MM.1S (cell line): ENCODE measurements around the gene GNAS-AS1.

Source experiments
- EZH2 ChIP-seq: fragments of 300-600 bp; sonication (generic); optimal IDR thresholded peaks from 2 replicates; pipeline ENCODE3; 2017; ENCODE audit warnings: low read depth, mild to moderate bottlenecking, antibody characterized with exemption, low read length, mixed read lengths
- EZH2phosphoT487 ChIP-seq: fragments of 300-600 bp; sonication (generic); IDR thresholded peaks from 2 replicates; pipeline ENCODE4 v1.6.1; 2018; ENCODE audit warnings: antibody characterized with exemption, low read length
- TF ChIP-seq, protein P1 (sequence below): fragments of 300-600 bp; sonication (generic); IDR thresholded peaks from 2 replicates; pipeline ENCODE4 v1.5.1; 2016; ENCODE audit warnings: antibody characterized with exemption, low read length, mixed read lengths

DNA sequence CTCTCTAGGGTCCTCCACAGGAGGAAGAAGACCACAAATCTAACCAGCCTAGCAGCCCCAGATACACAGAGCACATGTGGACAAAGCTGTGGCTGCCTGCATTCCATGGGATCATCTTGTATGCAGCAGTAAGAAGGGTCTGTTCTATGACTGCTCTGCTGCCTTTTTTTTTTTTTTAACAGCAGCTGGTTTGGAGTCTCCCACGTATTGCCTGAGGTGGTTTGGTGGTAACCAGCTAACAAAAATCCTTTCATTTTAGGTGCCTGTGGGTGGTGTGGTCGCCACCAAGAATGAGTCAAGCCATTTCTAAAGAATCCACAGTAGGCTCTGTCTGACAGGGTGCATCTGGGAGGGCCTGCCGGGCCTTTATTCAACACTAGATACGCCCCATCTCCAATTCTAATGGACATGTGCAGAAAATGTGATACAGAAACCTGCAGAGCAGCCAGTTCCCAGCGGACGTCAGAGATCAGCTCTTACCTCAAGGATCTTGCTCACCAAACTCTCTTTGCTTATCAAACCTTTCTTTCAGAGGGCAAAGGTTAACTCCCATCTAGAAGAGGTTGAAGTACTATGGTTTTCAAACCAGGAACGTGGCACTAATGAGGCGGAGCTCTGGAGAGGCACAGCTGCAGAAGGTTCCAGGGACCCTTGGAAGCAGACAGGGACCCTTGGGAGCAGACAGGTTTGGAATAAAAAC, 32.0 kb downstream of the GNAS-AS1 start:
- TF ChIP-seq EZH2 (no peak), EZH2phosphoT487 (no peak)
- TF ChIP-seq, protein P1, sequence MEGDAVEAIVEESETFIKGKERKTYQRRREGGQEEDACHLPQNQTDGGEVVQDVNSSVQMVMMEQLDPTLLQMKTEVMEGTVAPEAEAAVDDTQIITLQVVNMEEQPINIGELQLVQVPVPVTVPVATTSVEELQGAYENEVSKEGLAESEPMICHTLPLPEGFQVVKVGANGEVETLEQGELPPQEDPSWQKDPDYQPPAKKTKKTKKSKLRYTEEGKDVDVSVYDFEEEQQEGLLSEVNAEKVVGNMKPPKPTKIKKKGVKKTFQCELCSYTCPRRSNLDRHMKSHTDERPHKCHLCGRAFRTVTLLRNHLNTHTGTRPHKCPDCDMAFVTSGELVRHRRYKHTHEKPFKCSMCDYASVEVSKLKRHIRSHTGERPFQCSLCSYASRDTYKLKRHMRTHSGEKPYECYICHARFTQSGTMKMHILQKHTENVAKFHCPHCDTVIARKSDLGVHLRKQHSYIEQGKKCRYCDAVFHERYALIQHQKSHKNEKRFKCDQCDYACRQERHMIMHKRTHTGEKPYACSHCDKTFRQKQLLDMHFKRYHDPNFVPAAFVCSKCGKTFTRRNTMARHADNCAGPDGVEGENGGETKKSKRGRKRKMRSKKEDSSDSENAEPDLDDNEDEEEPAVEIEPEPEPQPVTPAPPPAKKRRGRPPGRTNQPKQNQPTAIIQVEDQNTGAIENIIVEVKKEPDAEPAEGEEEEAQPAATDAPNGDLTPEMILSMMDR = no peak
